ENCODE data around the gene RSPH9. TPM values are rescaled to one million over a fixed set of nuclear protein-coding genes. Genes with fewer than 3 reads are reported as not detected.
A peak's percentile ranks its signal among the peaks of the same experiment; 100 is the strongest.

Gene RSPH9
- total RNA-seq, 1 donor from 2014 or later, result 0.63 TPM

DNA sequence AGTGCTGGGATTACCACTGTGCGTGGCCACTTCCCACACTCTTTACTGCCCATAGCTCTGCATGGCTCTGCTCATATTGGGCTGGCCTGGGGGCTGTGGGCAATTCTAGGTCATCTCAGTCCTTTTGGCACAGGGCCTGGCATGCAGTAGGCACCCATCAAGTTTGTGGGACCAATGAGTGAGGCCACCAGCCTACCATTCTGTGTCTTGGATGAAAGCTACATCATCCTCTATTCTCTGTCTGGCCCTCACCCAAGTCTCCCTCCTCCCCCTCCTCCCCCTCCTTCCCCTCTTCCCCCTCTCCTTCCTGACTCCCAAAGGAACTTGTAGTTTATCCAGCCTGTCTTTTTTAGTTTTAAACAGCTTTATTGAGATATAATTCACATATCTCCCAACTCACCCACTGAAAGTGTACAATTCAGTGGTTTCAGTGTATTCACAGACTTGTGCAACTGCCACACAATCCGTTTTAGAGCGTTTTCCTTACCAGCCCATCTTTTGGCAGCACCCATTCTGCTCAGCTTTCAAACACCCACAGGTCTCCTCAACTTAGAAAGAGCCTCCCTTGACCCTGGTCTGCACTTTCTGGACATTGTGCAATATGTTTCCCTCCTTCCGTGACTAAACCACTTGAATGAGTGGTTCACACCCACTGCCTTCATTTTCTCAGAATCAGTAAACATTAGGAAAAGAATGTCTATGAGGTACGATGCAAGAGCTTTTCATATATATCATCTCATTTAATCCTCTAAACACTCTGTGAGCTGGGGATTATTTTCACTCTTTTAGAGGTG lies 64.2 kb downstream of the RSPH9 start:
- H3K9me3 Mint-ChIP-seq, result no peaks in the 10 kb centered on the region
- peaks cover 37% of the 10 kb centered on the region for H3K4me1 Mint-ChIP-seq
- no peak overlapping the region for H3K4me3 Mint-ChIP-seq
- no peaks in the 10 kb centered on the region for H3K36me3 Mint-ChIP-seq (ENCODE audit: low read depth)
- H3K27me3 Mint-ChIP-seq (ENCODE audit: low read depth), result no peaks in the 10 kb centered on the region
- H3K27ac Mint-ChIP-seq (ENCODE audit: unreplicated experiment), result no peak overlapping the region
- no peak for TF ChIP-seq CTCF (conservative IDR thresholded peaks at IDR 0.05)
- no peak for DNase-seq (ENCODE audit: low read depth, low spot score)

DNA sequence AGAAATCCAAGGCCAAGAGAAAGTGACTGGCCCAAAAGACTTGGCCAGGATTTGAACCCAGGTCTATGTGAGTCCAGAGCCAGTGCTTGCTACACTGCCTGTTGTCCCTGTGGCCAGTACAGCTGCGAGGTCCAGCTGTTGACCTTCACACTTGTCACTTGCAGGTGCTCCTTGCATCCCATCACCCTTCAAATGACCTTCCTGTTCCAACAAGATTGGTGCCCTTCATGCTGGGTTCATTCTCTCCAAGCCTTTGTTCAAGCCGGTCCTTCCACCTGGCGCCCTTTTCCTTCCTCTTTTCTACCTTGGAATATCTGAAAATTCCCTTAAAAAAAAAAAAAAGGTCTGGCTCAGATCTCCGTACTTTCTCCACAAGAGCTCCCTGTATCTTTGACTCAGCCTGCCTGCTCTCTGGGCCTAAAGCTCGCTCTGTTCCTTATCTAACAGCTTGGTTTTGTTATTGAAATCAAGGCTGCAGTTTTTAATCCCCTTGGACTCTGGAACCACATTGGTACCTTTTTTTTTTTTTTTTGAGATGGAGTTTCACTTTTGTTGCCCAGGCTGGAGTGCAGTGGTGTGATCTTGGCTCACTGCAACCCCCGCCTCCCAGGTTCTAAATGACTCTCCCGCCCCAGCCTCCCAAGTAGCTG lies 64.9 kb downstream of the RSPH9 start:
- H3K36me3 Mint-ChIP-seq (ENCODE audit: low read depth), result no peaks in the 10 kb centered on the region
- H3K4me1 Mint-ChIP-seq, result peaks cover 38% of the 10 kb centered on the region
- H3K4me3 Mint-ChIP-seq, result no peak overlapping the region
- H3K27ac Mint-ChIP-seq (ENCODE audit: unreplicated experiment), result no peak overlapping the region
- H3K27me3 Mint-ChIP-seq (ENCODE audit: low read depth), result peaks cover 3% of the 10 kb centered on the region
- TF ChIP-seq CTCF (conservative IDR thresholded peaks at IDR 0.05), result no peak
- DNase-seq (ENCODE audit: low read depth, low spot score), result no peak
- no peaks in the 10 kb centered on the region for H3K9me3 Mint-ChIP-seq

DNA sequence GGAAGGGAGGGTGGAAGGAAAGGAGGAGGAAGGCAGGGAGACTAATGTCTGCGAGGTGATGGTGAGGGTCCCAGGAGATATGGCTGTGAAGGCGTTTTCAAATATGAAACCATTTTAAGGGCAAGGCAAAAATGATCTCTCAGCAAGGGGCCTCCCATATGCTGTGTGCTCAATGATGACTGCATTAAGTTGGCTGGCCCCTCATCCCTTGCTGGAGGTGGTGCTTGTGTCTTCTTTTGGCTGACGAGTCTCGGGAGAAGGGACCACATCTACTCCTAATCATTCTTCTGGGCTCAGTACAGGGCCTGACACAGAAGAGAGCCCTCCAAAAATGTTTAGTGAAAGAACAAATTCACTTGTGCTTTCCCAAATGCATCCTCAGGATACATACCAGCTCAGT lies 65.7 kb downstream of the RSPH9 start:
- Mint-ChIP-seq H3K36me3 (ENCODE audit: low read depth) (no peaks in the 10 kb centered on the region), H3K27me3 (ENCODE audit: low read depth) (peaks cover 3% of the 10 kb centered on the region), H3K27ac (ENCODE audit: unreplicated experiment) (no peak overlapping the region), H3K4me1 (peaks cover 33% of the 10 kb centered on the region), H3K4me3 (no peak overlapping the region), H3K9me3 (no peaks in the 10 kb centered on the region)
- no peak for TF ChIP-seq CTCF (conservative IDR thresholded peaks at IDR 0.05)
- DNase-seq (ENCODE audit: low read depth, low spot score), result no peak

- no peaks in the 10 kb centered on the region for H3K36me3 Mint-ChIP-seq (ENCODE audit: low read depth)
- no peak overlapping the region for H3K4me3 Mint-ChIP-seq
- H3K4me1 Mint-ChIP-seq, result peaks cover 21% of the 10 kb centered on the region
Measured at GRCh38 chr6:43712579-43712978, 67.7 kb downstream of the RSPH9 start.

More at GRCh38 chr6:43712579-43712978, 67.7 kb downstream of the RSPH9 start:
- H3K27me3 Mint-ChIP-seq (ENCODE audit: low read depth), result peaks cover 6% of the 10 kb centered on the region
- no peaks in the 10 kb centered on the region for H3K9me3 Mint-ChIP-seq
- no peak for TF ChIP-seq CTCF (conservative IDR thresholded peaks at IDR 0.05)
- H3K27ac Mint-ChIP-seq (ENCODE audit: unreplicated experiment), result peak overlapping the region; percentile 40
- DNase-seq (ENCODE audit: low read depth, low spot score), result no peak

Measured in neural crest cell (in vitro differentiated cells).